Epithelial cell of prostate (primary cell): ENCODE measurements around the gene DSC2.
A peak's percentile ranks its signal among the peaks of the same experiment; 100 is the strongest.
"Not testable (repeated sequence)": the region's sequence is repeated elsewhere in the genome, so short reads cannot be mapped to it uniquely, and the experiment has no call there.

Experiments used
- DNase-seq: peaks from one replicate; pipeline ENCODE4 v3.0.0-alpha.2; 2011; ENCODE audit warnings: low read depth, low spot score
- H3K27ac ChIP-seq: fragments of 450-650 bp; 2 replicates; pipeline ENCODE4 v1.5.1; 2017; ENCODE audit warnings: mild to moderate bottlenecking

The DSC2 gene

DNA sequence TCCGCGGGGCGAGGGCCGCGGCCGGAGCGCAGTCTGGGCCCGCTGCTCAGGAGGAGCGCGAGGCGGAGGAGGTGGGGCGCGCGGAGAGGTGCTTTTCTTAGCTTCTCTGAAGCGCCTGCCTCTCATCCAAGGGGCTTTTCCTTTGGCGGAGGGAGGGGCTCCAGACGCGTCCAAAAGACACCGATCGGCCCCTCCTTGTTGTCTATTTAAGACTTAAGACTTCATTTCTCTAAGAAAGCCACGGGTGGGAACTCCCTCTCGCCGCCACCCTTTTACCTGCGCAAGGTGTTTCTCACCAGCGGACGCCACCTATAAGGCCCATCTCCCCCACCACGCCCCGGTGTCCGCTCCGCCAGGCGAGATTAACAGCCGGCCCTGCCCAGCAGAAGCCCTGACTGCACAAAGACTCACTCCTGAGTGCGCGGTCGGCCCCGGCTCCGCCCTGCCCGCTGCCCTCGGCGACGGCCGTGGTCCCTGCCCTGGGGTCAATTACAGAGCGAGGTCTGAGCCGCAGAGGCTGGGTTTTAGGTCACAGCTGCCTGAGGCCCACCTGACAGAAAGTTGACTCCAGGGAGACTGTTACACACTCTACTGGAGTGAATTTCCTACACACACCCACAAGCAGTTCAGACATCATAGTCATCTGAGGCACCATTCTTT, at the start of gene DSC2:
Gene DSC2, minus strand, starts transcription at position 397 of the 660 bp plus-strand sequence. CDS start 450 bp downstream, outside the sequence.
- H3K27ac ChIP-seq: peak within 1 kb of the TSS; percentile 96
- DNase-seq: peak; percentile 40

DNA sequence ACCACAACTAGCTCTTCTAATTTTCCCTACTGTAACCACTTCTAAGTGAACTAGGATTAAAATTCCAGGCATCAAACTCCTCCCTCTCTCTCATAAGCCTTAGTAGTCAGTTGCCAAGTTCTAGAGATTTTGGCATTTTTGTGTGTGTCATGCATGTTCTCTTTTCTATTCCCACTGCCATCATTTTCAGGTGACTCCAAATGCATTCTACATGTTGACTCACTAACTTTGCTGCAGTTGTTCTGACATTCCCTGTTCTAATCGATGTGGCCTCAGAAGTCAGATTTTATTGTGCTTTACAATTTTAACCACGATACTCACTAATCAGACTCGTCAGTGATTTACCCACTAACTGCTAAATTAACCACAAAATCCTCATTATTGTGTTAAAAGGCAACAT, 47.1 kb upstream of the DSC2 start:
- H3K27ac ChIP-seq: no peak overlapping the region
- DNase-seq: no peak

DNA sequence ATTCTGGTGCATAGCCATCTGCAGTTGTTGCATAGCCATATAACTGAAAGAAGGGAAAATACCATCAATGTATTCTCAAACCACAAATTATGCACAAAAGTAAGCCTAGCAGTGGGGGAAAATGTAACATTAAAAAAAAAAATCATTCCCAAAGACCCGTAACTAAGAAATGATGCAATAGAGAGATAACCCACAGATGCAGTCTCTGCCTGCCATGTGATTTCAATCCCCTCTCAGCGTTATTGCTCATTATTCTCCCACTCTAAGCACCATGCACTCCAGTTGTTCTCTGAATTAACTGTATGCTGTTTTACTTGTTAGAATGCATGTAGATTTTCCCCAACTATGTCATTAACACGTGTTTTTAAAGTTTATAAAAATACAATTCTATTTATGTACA, 46.4 kb upstream of the DSC2 start:
- DNase-seq: no peak

DNA sequence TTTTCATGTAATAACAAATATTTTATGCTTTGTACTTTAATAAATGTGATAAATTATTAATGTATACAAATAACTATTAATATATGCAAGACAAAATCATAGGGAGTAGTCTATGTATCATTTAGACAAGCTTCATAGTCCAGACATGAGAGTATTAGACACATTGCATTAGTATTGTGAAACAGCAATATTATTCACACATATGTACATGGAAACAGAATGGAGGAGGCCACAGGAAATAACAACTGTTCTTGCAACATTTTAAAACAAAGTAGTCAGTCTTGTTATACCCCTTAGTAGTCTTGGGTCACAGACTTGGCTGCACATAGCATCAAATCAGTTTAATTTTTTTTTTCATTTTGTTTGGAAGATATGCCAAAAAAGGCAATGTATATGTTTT, 44.6 kb upstream of the DSC2 start:
- peak overlapping the region; percentile 17 for H3K27ac ChIP-seq
- peak; percentile 45 for DNase-seq

More for the DNA sequence above, 46.4 kb upstream of the DSC2 start:
- no peak overlapping the region for H3K27ac ChIP-seq

DNA sequence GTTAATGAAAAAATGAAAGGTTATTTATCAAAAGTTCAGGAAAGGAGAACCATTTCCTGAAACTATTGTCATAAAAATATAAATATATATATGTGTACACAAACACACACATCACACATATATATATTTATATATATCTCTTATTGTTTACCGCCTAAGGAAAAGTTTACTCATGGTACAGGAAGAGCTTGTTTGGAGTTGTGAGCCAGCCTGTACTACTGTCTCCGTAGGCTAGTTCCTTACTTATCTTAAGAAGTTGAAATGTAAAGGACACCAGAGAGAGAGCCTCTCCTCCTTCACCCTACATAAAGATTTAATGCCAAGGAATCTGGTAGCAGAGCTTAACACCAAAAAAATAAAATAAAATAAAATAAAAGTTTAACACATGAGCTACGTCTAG, 40.8 kb upstream of the DSC2 start:
- no peak overlapping the region for H3K27ac ChIP-seq
- DNase-seq: no peak

DNA sequence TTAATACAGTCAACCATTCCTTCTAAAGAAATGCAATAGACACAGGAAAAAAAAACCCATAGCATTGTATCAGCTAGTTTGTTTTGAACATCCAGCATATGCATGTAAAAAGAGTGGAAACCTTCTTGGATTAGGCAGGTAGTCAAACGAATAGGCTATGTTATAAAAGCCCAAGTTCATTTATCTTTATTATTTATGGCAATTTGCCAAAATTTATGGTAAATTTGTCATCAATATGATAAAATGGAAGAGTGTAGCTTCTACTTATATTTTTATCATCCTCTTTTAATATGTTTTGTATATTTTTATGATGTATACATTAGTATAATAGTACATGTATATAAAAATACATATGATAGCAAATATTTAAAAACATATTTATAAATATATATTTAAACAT, 36.5 kb upstream of the DSC2 start:
- no peak for DNase-seq
- no peak overlapping the region for H3K27ac ChIP-seq

DNA sequence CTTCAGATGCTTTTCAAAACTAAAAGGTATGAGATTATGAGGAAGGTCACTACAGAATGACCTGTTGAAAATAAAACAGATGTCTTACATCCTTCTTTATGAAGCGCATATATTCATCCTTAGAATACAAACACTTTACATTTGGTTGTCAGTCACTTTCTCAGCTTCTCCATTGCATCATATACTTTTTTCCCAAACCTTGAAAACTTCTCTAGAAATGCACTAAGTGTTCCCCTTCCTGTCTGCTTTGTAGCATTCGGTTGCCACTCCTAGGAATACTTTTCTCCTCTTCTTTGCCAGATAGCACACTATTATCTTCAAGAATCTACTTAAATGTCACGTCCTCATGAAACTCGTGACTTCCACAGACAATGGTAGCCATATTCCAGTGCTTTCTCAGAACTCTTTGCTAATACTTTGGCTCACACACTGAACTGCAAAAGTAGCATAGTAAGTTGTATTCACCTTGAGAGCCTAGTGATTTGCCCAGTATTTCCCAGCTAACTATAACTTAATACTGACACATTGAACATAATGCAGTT, 32.8 kb upstream of the DSC2 start:
- no peak for DNase-seq
- no peak overlapping the region for H3K27ac ChIP-seq

DNA sequence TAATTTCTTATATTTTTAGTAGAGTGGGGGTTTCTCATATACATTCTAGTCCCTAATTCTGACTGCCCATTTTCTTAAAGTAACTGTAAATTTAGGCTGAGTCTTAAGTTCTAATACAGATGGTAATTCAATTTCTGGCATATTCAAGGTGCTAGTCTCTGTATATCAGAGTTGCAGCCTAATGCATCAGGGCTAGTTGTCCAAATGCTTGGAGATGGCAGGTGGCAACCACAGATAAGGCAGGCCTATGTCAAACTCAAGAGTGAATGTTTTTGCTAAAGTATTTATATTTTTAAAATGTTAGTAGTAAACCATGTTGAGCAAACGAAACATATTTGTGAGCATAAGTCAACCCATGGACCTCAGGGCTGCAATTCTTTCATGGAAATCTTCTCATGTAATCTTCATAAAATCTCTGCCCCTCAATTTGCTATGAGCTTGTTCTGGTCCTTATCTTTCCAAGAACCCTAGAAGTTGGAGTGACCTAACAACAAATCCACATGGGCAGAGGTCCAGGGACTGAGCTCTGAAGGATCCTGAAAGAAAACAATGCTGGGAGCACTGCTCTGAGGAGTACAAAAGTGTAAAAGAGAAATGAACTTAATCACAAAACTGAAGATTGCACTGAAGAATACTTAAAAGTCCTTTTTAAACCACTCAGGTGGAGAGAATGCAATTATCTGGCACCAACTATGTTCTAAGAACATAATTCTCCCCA, 27.3 kb upstream of the DSC2 start:
- H3K27ac ChIP-seq: no peak overlapping the region
- DNase-seq: no peak

DNA sequence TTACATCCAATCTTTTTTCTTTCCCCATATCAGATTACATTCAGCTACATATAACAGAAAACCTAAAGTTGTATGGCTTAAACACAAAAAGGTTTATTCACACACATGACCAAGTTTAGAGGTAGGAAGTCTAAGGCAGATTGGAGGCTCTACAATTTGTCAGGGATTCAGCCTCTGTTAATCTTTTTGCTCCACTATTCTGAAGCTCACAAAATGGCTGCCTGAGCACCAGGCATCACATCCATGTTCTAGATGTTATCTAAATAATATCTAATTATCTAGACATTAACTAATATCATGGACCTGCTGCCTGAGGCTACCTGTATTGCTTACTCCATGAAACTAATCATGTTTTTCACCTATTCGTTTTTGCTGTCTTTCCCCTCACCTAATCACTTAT, 23.7 kb upstream of the DSC2 start:
- no peak for DNase-seq
- no peak overlapping the region for H3K27ac ChIP-seq

DNA sequence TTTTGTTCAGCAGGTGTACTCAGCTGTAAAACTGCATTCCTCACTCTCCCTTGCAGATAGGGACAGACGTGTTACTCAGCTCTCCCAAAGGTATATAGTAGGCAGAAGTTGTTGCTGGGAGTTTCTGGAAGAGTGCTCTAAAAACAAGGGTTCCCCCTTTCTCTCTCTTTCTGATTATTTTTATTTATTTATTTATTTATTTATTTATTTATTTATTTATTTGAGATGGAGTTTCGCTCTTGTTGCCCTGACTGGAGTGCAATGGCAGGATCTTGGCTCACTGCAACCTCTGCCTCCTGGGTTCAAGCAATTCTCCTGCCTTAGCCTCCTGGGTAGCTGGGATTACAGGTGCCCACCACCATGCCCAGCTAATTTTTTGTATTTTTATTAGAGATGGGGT, 20.9 kb upstream of the DSC2 start:
- DNase-seq, H3K27ac ChIP-seq: not testable (repeated sequence)

DNA sequence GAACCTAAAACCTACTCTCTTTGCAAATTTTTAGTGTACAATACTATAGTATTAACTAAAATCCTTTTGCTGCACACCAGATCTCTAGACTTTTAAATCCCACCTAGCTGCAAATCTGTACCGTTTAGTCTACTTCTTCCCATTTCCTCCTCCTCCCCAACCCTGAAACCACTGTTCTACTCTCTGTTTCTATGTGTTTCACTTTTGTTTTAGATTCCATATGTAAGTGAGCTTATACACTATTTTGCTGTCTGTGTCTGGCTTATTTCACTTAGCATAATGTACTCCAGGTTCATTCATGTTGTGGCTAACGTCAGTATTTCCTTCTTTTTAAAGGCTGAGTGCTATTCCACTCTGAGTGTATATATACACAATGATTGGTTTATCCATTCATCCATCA, 18.4 kb upstream of the DSC2 start:
- no peak overlapping the region for H3K27ac ChIP-seq
- no peak for DNase-seq

DNA sequence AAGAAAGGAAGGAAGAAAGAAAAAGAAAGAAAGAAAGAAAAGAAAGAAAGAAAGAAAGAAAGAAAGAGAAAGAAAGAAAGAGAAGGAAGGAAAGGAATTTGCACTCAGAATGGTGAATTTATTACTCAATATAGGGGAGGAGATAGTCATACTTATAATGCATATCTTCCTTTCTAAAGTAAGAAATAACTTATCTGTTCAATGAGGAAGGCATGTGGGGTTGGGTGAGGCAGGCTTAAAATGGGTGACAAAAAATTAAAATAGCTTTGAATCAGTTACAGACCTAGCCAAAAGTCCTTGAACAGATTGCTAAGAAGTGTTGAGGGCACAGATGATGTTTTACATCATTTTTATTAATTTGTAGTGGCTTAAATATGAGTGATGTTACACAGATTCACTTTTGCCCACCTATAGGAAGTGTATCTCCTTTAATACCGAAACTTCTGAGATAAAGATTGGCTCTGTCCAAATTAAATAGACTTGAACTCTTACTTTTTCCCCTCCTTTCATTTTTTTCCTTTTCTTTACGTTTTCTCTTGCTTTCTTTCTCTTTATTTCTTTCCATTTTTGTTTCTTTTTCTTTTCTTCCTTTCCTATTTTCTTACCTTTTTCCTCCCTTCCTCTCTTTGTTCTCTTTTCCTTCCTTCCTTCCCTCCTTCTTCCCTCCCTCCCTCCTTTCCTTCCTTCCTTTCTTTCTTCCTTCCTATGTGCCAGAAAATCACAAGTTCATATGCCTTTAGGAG, 14.8 kb upstream of the DSC2 start:
- no peak overlapping the region for H3K27ac ChIP-seq
- no peak for DNase-seq

DNA sequence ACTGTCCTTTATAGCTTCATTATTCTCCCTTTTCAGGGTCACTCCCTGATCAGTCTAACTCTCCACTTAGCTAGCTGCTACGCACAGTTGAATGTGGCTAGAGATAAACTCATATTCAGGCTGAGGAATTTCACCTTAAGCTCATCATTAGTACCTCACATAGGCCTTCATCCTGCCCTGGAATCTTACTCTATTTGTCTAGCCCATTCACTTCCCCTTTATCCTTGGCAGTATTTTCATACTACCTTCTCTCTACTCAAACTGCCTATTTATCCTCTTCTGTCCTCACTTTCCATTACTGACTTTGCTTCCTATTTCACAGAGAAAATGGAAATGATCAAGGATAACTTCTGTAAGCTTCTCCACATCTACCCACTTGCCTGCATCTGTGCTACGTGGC, 10.6 kb upstream of the DSC2 start:
- DNase-seq: no peak

DNA sequence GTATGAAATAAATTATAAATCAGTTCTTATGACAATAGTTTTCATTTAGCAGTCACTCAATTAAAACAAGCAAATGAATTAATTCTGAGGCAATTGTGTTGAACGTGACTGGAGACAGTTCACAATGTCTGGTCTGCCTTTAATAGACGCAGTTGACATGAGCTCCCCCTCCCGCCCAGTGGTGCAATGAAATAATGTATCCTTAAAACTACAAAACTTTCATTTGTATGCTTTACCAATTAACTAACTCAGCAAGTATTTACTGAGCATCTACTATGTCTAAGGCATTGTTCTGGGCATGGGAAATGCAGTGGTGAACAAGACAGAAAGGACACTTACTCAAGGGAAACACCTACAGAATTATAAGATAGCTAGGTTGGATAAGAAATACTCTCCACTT, 3.5 kb upstream of the DSC2 start:
- no peak for DNase-seq
- H3K27ac ChIP-seq: no peak overlapping the region

More for the DNA sequence above, 10.6 kb upstream of the DSC2 start:
- H3K27ac ChIP-seq: no peak overlapping the region

DNA sequence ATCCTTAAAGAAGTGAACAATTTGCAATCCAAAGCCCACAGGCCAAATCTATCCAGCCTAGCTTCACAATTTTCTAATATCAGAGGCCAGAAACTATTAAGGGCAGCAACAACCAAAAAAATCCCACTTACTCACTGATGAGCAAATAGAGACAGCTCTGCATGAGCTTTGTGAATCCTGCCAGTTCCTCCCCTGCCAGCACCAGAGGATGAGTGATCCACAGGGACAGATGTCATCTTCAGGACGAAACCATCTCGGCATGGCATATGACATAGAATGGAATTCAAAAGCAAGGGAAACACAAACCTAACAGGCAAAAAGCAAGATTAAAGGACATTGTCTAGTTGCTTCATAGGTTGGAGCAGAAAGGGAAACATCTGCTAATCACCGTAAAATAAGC, 2.2 kb upstream of the DSC2 start:
- peak overlapping the region; percentile 96 for H3K27ac ChIP-seq
- no peak for DNase-seq

DNA sequence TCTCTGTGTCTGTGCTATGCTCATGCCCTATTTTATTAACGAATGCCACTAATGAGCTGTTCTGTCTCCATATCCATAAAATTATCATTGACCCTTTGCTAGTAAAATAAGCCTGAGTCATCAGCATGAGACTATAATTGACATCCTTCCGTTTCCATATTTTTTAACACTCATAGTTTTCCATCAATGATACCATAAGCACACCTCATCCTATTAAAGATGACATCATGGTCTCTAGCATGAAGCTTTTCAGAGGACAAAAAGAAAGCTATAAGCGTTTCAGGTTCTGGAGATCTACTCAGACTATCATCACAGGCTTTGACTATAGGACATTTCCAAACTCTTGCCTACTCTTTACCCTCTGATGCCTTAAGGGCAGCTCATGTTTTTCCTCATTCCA, 1.2 kb upstream of the DSC2 start:
- DNase-seq: peak; percentile 39
- H3K27ac ChIP-seq: peak overlapping the region; percentile 96

DNA sequence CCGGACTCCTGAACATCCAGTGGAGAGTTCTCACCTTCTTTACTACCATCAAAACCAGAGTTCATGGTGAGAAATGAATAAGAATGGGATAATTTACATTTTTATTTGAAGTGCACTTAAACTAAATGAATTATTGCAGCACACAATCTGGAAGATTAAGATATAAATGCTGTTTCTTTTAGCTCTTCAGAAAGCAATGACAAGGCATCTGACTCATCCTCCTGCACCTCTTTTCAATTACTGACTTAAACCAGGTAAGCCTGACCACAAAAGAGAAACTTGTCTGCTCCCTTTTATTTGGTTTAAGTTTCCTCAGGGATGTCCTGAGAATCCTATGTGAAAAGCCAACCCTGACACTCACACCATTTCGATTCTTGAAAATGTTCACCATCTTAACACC, 720 bp upstream of the DSC2 start:
- peak overlapping the region; percentile 96 for H3K27ac ChIP-seq
- peak; percentile 80 for DNase-seq

DNA sequence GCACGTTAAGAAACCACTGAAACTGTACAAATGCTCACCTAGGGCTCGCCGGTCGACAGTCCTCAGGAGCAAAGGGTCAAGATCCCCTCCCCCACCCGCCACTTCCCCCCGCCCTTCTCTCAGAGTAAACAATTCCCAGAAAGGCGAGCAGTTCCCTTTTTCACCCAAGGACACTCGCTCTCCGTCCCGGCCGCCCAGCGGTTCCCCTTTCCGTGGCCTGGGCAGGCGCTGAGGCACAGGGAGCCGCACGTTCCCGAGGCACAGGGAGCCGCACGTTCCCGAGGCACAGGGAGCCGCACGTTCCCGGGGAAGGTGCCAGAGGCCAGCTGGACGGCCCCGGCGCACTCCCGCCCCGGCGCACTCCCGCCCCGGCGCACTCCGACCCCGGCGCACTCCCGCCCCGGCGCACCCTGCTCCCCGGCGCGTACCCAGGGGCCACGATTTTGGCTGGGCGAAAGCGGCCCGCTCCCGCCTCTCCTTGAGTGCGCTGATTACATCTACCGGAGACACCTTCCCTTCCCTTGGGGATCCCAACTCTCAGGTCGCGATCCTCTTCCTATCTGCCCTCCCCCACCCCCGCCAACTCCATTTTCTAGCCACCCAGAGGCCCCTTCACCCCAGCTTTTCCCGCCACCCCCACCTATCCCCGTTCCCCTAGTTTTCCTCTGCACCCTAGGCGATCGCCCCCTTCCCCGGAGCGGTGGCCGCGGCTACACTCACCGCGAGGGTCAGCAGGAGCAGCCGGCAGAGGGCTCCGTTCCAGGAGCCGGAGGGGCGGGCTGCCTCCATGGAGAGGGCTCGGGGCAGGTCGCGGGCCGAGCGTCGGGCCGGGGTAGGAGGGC, 817 bp downstream of the DSC2 start:
- DNase-seq: no peak
- peak overlapping the region; percentile 96 for H3K27ac ChIP-seq

DNA sequence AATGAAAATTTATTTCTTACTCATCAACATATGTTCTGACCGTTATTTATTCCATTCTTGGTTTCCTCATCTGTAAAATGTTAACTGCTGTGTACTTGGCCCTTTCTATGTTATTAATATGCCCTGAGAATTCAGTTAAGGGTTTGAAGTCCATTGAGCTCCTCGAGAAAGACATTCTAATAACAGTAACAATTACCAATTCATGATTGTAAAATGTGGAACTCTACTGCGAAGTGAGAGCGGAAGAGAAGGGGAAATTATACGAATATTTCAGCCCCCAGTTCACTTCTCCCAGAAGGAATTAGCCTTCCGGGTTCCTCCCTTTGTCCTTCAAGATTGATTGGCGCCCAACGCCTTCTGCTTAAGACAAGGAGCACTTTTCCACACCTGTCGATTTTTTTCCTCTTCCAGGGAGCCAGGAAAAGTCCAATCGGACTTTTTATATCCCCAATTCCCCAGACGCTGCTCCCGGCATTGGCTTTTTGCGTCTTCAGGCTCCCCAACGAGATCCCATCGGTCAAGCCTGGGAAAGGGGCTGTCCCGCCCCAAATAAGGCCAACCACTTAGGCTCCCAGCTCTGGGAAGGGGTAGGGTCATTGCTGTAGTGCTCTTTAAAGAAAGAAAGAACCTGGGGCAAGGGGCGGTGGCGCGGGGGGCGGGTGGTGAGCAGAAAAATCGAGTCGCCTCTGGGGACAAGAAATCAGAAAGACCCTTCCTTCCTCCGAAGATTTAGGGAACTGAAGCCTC, 1.6 kb downstream of the DSC2 start:
- peak overlapping the region; percentile 96 for H3K27ac ChIP-seq
- DNase-seq: no peak
